GM12801 (cell line): ENCODE data around the gene PHF3.

Experiments used
- CTCF ChIP-seq: IDR thresholded peaks from one replicate; pipeline ENCODE4 v1.5.1; 2011; ENCODE audit warnings: control low read depth; ENCODE audit not compliant: insufficient read length; ENCODE audit errors: extremely low read depth

PHF3 gene

GRCh38 chr6:63671098-63671754 lies 35.6 kb downstream of the PHF3 start:
- TF ChIP-seq CTCF: no peak

- TF ChIP-seq CTCF: no peak
Measured at GRCh38 chr6:63672582-63673129, 37.1 kb downstream of the PHF3 start.

GRCh38 chr6:63673692-63674091 lies 38.1 kb downstream of the PHF3 start:
- no peak for TF ChIP-seq CTCF

- no peak for TF ChIP-seq CTCF
Measured at GRCh38 chr6:63674635-63675034, 39.0 kb downstream of the PHF3 start.

GRCh38 chr6:63675138-63675537 lies 39.5 kb downstream of the PHF3 start:
- TF ChIP-seq CTCF: no peak

- no peak for TF ChIP-seq CTCF
Measured at GRCh38 chr6:63676412-63677114, 41.0 kb downstream of the PHF3 start.

- no peak for TF ChIP-seq CTCF
Measured at GRCh38 chr6:63677282-63677681, 41.7 kb downstream of the PHF3 start.
